NCI-H2107 (cell line): Measurements from ENCODE around the gene CFAP410.
"Not testable (repeated sequence)": the region's sequence is repeated elsewhere in the genome, so short reads cannot be mapped to it uniquely, and the experiment has no call there.

ENCODE experiments used
- DNase-seq: peaks from one replicate; lab custom pipeline; 2025; lab: John Stamatoyannopoulos, UW

Gene CFAP410

DNA sequence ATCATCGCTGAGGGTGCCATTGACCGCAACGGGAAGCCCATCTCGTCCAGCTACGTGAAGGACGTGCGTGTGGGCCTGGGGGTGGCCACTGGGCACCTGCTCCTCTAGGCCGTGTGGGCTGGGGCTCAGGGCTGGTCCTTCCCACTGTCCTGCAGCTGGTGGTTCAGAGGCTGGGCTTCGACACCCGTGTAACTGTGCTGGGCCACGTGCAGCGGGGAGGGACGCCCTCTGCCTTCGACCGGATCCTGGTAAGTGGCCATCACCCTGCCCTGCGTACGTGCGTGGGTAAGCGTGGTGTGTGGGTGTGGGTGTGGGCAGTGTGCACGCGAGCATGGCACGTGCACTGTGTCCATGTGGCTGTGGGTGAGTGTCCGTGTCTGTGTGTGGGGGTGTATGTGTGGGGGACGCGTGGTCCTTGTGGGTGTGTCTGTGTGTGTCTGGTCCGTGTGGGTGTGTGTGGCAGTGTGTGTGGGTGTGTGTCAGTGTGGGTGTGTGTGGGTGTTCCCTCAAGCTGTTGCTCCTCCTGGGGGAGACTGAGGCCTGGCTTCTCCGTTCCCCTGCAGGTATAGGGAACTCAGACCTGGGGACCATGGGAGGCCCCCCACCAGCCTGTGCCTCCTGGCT lies 22.8 kb downstream of the CFAP410 start:
- DNase-seq, result no peak

DNA sequence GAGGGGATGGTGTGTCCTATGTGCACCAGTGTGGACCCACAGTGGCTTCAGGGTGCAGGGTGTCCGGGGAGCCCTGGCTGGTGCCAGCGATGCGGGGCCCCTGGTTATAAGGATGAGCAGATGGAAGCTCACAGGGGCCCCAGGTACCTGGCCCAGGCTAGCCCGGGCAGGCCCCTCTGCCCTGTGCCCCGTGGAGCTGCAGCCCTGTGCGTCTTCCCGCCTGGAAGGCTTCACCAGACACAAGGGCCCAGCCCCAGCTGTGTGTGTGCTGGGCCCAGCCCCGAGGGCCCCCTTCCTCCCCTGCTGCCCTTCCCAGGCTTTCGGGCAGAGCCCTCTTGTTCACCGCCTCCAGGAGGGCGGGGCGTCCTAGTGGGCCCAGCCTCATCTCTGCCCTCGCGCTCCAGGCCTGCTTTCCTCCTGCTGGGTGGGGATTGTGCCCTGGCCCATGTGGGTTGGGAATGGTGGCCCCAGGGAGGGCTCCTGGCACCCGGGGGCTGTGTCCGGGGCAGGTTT lies 23.4 kb downstream of the CFAP410 start:
- DNase-seq, result no peak

DNA sequence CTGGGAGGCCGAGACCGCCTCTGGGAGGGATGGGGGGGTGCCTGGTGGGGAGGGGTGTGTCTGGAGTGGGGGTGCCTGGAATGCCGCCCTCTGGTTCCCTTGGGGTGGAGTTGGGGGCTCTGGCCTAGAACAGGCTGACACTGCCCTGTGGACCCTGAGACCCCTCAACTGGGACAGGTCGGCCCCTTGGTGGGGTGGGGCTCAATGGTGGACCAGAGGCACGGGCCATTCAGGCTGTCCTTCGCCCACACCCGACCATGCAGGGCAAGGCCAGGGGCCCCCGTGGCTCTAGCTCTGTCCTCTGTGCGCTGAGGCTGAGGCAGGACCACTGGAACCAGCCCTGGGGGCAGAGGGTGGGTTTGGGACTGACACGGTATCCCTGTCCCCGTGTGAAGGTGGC lies 24.6 kb downstream of the CFAP410 start:
- no peak for DNase-seq

DNA sequence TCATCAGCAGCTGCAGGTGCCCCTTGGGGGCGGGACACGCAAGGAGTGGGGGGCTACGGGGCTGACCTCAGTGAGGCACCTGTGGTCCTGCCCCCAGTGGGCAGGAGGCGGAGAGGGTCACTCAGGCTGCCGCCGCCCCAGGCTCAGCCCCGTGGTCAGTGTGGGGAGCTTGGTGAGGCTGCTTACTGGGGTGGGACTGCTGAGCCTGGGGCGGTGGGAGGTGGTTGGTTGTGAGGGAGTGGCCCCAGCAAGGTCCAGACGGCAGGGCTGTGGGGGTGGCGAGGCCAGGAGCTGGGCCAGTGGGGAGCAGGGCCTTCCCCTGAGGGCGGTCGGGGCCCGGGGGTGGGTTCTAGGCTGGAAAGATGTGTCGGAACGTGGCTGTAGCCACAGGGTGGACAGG lies 25.1 kb downstream of the CFAP410 start:
- DNase-seq, result no peak

DNA sequence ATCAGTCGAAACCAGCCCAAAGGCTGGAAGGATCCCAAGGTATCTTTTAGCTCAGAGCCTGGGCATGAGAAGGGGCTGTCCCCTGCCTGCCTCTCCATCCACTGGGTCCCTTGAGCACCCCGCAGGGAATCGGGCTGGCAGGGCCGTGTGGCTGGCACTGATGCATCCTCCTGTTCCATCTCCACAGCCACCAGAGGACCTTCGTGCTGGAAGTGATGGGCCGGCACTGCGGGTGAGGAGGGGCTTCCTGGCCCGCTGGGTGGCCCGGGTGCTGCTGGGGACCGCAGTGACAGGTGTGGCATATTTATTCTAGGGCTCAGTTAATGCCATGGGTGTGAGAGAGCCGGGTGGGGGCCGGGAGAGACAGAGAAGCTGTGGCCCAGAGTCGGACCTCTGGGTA lies 25.7 kb downstream of the CFAP410 start:
- no peak for DNase-seq

DNA sequence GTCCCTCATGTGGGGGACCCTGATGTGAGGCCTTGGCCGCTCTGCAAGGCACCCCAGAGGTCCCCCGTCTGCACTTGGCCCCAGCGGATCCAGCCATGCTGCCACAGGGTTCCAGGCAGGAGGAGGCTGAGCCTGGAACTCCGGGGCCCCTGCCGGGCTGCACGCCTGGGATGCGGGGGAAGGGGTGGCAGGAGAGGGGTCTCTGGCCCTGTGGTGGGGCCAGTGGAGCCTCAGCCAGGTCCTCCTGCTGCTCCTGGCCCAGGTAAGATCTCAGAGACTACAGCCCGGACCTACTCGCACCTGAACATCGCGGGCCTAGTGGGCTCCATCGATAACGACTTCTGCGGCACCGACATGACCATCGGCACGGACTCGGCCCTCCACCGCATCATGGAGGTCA lies 26.5 kb downstream of the CFAP410 start:
- DNase-seq, result no peak

DNA sequence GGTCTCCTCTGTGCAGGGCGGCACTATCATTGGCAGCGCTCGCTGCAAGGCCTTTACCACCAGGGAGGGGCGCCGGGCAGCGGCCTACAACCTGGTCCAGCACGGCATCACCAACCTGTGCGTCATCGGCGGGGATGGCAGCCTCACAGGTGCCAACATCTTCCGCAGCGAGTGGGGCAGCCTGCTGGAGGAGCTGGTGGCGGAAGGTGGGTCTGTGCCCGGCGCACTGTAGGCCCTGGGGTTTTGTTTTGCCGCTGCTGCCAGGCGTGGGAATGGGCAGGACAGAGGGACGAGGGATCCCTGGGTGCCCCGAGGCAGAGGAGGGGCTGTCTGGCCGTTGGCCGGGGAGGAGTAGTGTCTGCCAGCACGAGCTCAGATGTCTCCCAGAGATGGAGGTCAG lies 27.1 kb downstream of the CFAP410 start:
- DNase-seq, result no peak

DNA sequence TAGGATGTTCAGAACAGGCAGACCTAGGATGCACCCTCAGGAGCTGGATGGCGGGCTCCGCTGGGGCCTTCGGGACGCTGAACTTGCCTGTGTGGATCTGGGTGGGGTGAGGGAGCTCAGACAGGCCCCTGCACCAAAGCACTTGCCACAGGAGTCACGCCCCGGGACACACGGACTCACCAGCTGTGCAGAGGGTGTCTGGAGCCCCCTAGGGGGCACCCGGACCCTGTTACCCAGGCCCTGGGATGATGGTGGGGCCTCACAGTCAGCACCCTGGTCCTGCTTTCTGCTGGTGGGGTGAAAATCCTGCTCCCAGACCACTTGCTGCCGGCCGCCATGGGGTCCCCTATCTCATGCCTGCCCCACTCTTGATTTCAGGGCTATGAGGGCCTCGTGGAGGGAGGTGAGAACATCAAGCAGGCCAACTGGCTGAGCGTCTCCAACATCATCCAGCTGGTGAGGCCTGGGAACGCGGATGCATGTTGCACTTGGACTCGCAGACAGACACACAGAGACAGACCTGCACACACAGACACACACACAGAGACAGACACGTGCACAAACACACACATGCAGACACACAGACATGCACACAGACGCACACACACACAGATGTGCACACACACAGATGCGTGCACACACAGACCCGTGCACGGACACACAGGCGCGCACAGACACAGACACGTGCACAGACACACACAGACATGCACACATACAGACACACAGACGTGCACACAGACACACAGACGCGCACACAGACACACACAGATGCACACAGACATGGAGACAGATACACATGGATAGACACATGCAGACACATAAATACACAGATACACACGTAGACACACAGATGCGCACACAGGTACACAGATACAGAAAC lies 28.3 kb downstream of the CFAP410 start:
- no peak for DNase-seq

DNA sequence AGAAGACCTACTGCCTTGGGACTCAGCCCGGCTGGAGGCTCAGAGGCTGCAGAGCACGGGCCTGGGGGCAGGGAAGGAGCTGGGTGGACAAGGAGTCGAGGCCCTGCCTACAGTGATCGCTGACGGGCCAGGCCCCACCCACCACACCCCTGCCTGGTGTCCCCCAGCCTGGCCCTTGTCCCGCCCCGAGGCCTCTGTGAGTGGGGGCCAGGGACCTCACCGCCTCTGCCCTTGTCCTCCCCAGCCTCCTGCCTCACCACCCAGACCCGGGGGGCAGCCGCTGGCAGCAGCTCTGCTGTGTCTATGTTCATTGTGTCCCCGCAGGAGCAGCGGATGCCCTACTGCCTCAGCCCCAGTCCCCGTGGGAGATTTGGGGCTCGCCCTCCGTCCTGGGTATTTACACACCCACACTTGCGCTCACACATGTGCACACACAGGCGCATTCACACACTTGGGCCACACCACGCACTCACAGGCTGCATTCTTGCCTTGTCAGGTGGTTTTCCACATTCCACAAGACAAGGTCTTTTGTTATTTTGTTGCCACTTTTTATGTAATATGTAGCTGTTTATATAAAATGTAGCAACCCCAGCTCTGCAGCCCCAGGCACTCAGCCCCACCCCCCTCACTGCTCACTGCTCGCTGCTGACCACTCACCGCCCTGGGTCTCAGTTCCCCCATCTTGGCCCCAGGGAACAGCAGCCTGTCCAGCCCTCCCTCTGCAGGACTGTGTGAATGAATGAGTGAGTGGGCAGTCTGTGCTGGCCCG lies 32.1 kb downstream of the CFAP410 start:
- no peak for DNase-seq

DNA sequence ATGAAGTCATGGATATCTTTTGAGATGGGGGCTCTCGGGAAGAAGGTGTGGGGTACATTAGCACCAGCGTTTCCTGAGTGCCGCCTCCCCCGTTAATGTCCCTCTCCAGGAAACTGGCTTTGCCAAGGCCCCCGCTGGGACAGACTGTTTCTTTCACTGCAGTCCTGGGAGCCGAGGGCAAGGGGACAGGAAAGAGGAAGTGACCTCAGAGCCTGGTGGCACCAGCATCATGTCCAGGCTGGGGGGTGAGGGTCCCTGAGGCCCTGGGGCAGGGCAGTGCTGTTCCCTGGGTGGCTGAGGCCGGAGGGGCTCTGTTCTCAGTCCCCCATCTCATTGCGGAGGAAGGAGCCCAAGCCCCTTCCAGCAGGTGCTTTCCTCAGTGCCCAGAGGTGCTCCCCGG lies 33.5 kb downstream of the CFAP410 start:
- no peak for DNase-seq

DNA sequence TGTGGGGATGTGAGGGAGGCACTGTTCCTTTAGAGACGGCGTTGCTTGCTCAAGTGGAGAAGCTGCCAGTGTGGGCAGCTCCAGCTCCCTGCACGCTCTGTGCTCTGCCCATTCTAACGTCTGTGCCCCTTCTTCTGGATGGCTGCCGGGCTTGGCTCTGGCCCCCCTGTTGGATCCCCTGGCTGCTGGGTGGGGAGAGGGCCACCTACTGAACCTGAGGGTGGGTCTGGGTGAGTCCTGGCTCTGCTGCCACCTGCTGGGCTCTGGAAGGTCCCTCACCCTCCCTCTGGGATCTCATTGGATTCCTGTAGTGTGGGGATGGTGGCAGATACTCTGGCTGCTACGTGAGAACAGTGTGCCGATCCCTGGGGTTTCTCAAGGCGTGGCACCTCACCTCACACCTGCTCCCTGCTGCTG lies 34.3 kb downstream of the CFAP410 start:
- DNase-seq, result peak; percentile 32

DNA sequence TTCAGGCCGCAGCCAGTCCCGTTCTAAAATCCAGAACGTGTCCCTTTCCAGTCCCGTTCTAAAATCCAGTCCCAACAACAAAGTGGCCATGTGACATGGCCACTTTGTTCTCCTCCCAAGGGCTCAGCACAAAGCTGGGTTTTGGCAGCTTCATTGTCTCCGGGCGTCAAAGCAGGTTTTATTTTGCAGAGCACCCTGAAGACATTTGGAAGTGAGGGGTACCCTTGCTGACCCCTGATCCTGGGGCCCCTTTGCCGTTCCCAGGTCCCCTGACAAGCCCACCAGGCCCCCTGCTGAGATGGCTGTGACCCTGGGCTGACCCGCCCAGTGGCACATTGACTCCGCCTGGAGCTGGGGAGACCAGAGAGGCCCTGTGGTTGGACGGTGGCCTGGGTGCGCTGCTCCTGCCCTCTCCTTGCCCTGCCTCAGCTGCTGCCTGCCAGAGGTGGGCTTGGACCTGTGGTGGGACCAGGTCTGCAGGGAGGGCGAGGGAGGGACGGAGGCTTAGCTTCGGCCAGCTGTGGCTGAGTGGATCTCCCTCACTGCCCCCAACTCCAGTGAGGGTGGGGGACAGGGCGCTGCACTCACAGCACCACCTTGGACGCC lies 35.1 kb downstream of the CFAP410 start:
- no peak for DNase-seq

DNA sequence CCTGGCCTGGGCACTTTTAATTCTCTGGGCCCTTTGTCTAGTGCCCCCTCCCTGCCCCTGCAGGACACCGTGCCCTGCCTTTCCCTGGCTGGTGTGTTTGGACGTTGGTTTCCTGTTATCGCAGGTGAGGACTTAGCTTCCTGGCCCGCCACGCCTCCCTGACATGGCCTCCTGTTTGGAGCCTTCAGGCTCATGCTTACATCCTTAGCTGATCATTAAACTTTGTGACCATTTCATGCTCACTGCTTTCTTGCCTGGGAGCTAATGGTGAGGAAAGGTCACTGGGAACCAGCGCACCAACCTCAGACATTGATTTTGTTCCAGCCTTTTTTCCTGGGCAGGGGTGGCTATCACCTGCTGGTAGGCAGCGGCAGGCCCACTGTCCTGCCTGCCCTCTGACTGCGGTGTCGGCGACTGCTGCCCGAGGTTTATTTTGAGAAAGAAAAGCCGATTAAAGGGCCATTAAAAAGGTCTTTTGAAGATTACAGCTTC lies 35.7 kb downstream of the CFAP410 start:
- DNase-seq, result no peak

DNA sequence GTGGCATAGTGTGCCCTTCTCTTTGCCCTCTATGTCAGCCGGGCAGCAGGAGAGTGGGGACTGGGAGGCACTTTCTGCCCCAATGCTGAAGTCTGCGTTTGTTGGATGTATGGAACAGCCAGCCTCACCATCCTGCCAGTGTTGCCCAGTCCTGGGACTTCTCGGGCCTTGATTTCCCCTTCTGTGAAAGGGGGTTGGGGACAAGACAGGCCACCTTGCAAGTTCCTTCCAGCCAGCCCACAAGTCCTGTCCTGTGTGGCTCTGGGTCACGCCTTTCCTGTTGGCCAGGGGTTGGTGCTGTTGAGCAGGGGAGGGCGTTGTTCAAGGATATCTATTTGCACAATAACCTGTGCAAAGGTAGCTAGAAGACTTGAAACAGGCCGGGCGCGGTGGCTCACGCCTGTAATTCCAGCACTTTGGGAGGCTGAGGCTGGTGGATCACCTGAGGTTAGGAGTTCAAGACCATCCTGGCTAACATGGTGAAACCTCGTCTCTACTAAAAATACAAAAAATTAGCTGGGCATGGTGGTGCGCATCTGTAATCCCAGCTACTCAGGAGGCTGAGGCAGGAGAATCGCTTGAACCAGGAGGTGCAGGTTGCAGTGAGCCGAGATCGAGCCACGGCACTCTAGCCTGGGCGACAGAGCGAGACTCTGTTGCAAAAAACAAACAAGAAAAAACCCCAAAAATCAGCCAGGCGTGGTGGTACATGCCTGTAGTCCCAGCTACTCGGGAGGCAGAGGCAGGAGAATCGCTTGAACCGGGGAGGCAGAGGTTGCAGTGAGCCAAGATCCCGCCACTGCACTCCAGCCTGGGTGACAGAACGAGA lies 36.4 kb downstream of the CFAP410 start:
- not testable (repeated sequence) for DNase-seq

DNA sequence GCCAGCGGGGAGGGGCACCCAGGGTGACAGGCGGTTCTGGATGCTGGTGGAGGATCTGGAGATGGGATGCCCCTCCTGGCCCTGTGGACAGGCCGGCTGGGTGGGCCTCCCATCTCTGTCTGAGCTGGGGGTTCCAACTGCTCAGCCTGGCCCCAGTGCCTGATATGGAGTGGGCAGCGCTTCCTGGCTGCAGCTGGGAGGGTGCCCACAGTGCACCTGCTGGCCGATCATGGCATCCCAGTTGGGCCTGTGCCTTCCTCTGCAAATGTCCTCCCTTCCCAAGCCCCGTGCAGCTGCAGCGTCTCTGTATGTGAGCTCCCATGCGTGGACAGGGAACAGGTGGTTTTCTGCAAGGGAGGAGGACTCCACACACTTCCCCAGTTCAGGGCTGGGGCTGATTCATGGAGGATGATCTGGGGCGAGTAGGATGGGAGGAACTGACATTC lies 37.2 kb downstream of the CFAP410 start:
- peak; percentile 62 for DNase-seq

DNA sequence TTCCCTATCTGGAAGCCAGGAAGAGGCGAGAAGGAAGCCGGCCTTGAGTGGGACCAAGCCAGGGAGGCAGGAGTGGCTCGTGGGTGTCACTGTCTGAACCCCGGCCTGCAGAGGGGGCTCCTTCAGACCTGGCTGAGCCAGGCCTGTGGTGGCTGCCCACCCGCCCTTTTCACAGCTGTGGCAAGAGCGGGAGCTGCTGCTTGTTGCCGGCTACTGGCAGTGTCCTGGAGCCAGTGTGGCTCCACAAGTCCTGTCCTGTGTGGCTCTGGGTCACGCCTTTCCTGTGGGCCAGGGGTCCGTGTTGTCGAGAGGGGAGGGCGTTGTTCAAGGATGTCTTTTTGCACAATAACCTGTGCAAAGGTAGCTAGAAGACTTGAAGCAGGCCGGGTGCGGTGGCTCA lies 38.0 kb downstream of the CFAP410 start:
- no peak for DNase-seq

DNA sequence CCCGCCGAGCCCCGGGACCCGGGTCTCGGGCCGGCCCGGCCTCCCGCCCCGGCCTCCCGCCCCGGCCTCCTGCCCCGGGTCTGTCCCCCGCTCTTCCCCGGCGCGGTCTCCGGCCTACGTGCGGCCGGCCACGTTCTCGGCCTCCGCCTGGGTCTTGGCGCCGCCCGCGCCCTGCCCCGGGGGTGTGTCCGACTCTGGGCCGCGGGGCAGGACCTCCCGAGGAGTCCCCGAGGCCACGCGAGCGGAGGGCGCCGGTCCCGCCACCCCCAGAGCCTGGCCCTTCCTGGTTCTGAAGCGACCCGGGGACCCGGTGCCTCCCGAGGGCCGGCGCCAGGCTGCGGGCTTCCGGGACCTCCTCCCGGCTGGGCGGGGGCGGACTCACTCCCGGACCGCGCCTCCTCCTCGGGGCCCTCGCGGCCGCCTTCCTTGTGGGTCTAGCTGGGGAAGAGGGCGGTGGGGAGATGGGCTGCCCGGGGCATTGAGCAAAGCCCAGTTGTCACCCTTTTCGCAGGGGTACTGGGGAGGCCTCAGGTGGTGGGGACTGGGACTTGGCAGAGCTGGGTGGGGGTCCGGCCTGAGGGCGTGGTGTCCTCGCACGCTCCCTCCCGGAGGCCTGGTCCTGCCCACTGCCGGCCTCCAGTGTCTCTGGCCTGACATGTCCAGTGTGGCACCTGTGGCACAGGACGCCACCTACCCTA lies 38.8 kb downstream of the CFAP410 start:
- peak; percentile 31 for DNase-seq

DNA sequence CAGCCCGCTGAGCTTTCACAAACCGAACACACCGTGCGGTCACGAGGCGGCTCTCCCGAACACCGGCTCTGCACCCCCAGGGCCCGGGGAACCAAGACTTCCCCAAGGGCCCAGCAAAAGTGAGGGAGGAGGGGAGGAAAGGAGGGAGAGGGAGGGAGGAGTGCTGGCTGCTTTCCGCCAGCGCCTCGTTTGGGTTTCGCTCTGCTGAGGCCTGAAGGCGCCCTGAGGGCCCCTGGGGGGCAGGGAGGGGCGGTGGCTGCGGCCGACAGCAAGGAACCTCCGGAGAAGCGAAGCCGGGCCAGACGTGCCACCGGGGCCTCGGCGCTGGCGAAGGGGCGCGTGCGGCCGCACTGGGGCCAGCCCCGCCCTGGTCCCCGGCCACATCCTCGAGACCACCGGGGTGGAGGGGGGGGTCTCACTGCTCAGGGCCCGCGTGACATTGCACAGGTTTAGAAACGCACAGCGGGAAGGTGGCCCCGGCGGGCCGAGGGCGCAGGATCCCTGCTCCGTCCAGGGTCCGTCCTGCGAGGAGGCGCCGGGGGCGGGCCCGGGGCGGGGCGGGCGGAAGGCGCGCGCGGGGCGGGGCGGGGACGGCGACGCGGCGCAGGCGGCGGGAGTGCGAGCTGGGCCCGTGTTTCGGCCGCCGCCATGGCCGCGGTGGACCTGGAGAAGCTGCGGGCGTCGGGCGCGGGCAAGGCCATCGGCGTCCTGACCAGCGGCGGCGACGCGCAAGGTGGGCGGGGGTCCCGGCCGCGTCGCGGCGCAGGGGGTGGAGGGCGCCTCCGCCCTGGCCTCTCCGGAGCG lies 39.5 kb downstream of the CFAP410 start, which contains the start of gene PFKL:
PFKL (plus strand) TSS at position 596 of the 804 bp plus-strand sequence; CDS start at position 649, 53 bp downstream.
- DNase-seq, result peak; percentile 37

DNA sequence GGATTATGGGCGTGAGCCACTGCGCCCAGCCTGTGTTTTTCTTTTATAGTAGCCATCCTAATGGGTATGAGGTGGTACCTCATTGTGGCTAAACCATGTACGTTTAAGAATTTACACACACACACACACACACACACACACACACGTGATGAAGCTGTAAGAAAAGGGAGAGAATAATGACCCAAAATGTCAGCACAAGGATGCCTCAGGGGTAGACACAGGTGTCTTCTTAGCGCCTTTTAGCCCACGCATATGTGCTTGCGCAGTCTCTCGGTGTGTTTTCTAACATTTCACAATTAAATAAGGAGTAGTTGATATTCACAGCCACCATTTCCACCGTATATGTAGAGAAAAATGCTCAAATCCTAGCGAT lies 40.1 kb downstream of the CFAP410 start:
- no peak for DNase-seq
